Suprapubic skin (tissue), 4 donors: ENCODE measurements around the gene ZNF774. TPM values are rescaled to one million over a fixed set of nuclear protein-coding genes. Genes with fewer than 3 reads are reported as not detected.

Source experiments
- DNase-seq, 2 donors: peaks; one replicate each; pipeline ENCODE4 v3.0.0-alpha.2; 2019; ENCODE audit warnings: low spot score in 2 of 2
- H3K27ac ChIP-seq: fragments of 200-600 bp; sonication (generic); one replicate; pipeline ENCODE4 v1.5.1; 2019
- H3K27me3 ChIP-seq: fragments of 200-600 bp; sonication (generic); one replicate; pipeline ENCODE4 v1.5.1; 2019
- H3K36me3 ChIP-seq: fragments of 200-600 bp; sonication (generic); one replicate; pipeline ENCODE4 v1.5.1; 2019
- H3K4me1 ChIP-seq: fragments of 200-600 bp; sonication (generic); one replicate; pipeline ENCODE4 v1.5.1; 2019
- H3K4me3 ChIP-seq: fragments of 200-600 bp; sonication (generic); one replicate; pipeline ENCODE4 v1.5.1; 2019; ENCODE audit warnings: mild to moderate bottlenecking
- H3K9me3 ChIP-seq: fragments of 200-600 bp; sonication (generic); one replicate; pipeline ENCODE4 v1.5.1; 2019
- EP300 ChIP-seq: sonication (generic); formaldehyde crosslinking; IDR thresholded peaks from one replicate; pipeline ENCODE4 v1.6.1; 2017; ENCODE audit warnings: antibody characterized with exemption
- POLR2A ChIP-seq, 2 donors: fragments of 450-650 bp; IDR thresholded peaks; one replicate each; pipeline ENCODE4 v1.6.1; 2017; ENCODE audit warnings: antibody characterized with exemption in 2 of 2, mild to moderate bottlenecking in 2 of 2, moderate library complexity in 2 of 2
- POLR2AphosphoS5 ChIP-seq, 3 donors: sonication (generic); formaldehyde crosslinking; IDR thresholded peaks; one replicate each; pipeline ENCODE4 v1.6.1; 2017; ENCODE audit warnings: antibody characterized with exemption in 3 of 3
- WGBS: methylation state at CpG from one replicate; pipeline ENCODE4 v1.1.5; 2018; 5-methylcytosine and 5-hydroxymethylcytosine counted together
- total RNA-seq, 4 donors: library from RNA; depleted of rRNA; stranded (reverse); fragments of >200 nt; gene quantifications; one replicate each; pipeline ENCODE4 v1.1.0, GENCODE V29; 2016
- TF ChIP-seq, protein P1 (sequence below), 2 donors: fragments of 200-600 bp in 1 of 2; fragments of 450-650 bp in 1 of 2; sonication (generic) in 1 of 2; IDR thresholded peaks; one replicate each; pipeline ENCODE4 v1.5.1; 2016 to 2019; ENCODE audit warnings: antibody characterized with exemption in 2 of 2, mild to moderate bottlenecking in 1 of 2, moderate library complexity in 1 of 2

The ZNF774 gene
- total RNA-seq, 4 donors from 2014 or later: 1.4 to 7.2 (median 3.2) TPM

DNA sequence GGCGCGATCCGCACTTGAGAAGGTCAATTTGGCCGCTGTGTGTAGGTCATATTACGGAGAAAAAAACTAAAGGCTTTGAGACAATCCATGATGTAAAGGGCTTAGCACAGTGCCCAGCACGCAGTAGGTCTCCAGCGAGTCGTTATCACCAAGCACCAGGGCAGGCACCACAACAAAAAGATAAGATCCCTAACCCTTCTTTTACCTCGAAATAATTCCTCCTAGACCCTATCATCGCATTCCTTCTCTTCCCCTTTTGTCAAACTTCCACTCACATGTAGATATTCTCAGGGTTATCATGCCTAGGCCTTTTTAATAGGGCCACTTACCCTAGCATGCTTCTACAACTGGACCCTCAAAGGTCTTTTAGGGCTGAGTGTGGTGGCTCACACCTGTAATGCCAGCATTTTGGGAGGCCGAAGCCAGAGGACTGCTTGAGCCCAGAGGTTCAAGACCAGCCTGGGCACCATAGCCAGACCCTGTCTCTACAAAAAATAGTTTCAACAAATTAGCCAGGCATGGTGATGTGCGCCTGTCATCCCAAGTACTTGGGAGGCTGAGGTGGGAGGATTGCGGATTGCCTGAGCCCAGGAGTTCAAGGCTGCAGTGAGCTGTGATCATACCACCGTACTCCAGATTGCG, 13.5 kb downstream of the ZNF774 start:
- H3K27me3 ChIP-seq: no peaks in the 10 kb centered on the region
- no peaks in the 10 kb centered on the region for H3K9me3 ChIP-seq
- H3K4me3 ChIP-seq: no peak overlapping the region
- H3K27ac ChIP-seq: no peak overlapping the region
- H3K36me3 ChIP-seq: peaks cover 3% of the 10 kb centered on the region
- WGBS: 88% methylated on average over 15 of the region's 15 CpGs
- TF ChIP-seq POLR2A (IDR thresholded peaks at IDR 0.05): no peak
- TF ChIP-seq EP300: no peak
- TF ChIP-seq, protein P1, sequence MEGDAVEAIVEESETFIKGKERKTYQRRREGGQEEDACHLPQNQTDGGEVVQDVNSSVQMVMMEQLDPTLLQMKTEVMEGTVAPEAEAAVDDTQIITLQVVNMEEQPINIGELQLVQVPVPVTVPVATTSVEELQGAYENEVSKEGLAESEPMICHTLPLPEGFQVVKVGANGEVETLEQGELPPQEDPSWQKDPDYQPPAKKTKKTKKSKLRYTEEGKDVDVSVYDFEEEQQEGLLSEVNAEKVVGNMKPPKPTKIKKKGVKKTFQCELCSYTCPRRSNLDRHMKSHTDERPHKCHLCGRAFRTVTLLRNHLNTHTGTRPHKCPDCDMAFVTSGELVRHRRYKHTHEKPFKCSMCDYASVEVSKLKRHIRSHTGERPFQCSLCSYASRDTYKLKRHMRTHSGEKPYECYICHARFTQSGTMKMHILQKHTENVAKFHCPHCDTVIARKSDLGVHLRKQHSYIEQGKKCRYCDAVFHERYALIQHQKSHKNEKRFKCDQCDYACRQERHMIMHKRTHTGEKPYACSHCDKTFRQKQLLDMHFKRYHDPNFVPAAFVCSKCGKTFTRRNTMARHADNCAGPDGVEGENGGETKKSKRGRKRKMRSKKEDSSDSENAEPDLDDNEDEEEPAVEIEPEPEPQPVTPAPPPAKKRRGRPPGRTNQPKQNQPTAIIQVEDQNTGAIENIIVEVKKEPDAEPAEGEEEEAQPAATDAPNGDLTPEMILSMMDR (IDR thresholded peaks at IDR 0.05): no peak
- TF ChIP-seq POLR2AphosphoS5 (IDR thresholded peaks at IDR 0.05): no peak
- DNase-seq: no peak
- peaks cover 35% of the 10 kb centered on the region for H3K4me1 ChIP-seq

DNA sequence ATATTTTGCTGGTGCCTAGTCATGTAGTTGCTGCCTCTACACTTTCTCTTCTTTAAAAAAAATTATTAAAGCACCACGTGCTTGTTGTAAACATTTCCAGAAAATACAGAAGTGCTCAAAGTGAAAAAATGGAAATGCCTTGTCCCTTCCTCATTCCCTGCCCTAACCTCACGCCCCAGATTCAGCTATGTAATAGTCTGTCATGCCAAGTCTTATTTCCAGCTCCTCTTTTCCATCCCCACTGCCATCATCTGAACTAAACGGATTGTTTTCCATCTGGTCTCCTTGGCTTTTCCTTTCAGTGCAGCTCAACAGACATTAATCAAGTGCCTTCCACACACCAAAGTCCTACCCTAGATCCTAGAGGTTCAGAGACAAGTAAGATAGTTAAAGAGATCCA, 15.5 kb downstream of the ZNF774 start:
- Histone ChIP-seq H3K9me3 (no peaks in the 10 kb centered on the region), H3K27me3 (no peaks in the 10 kb centered on the region), H3K4me3 (no peak overlapping the region), H3K4me1 (peaks cover 23% of the 10 kb centered on the region), H3K27ac (peak overlapping the region; percentile 68), H3K36me3 (no peaks in the 10 kb centered on the region)
- 23% methylated on average over 3 of the region's 3 CpGs for WGBS
- DNase-seq: no peak
- TF ChIP-seq EP300 (no peak), POLR2AphosphoS5 (IDR thresholded peaks at IDR 0.05) (no peak), POLR2A (IDR thresholded peaks at IDR 0.05) (no peak)
- TF ChIP-seq, protein P1 (IDR thresholded peaks at IDR 0.05): no peak

DNA sequence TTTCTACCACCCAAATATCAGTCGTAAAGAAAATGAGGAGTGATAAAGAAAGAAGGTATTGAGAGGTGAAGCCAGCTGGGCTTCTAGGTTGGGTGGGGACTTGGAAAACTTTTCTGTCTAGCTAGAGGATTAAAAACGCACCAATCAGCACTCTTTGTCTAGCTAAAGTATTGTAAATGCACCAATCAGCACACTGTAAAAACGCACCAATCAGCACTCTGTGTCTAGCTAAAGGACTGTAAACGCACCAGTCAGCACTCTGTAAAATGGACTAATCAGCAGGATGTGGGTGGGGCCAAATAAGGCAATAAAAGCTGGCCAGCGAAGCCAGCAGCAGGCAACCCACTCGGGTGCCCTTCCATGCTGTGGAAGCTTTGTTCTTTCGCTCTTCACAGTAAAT, 23.0 kb downstream of the ZNF774 start:
- 94% methylated on average over 7 of the region's 7 CpGs for WGBS
- Histone ChIP-seq H3K9me3 (no peaks in the 10 kb centered on the region), H3K27ac (no peak overlapping the region), H3K4me1 (no peaks in the 10 kb centered on the region), H3K27me3 (no peaks in the 10 kb centered on the region), H3K36me3 (no peaks in the 10 kb centered on the region), H3K4me3 (no peak overlapping the region)
- no peak for DNase-seq
- TF ChIP-seq POLR2A (IDR thresholded peaks at IDR 0.05) (no peak), POLR2AphosphoS5 (IDR thresholded peaks at IDR 0.05) (no peak), EP300 (no peak)
- TF ChIP-seq, protein P1 (IDR thresholded peaks at IDR 0.05): no peak

DNA sequence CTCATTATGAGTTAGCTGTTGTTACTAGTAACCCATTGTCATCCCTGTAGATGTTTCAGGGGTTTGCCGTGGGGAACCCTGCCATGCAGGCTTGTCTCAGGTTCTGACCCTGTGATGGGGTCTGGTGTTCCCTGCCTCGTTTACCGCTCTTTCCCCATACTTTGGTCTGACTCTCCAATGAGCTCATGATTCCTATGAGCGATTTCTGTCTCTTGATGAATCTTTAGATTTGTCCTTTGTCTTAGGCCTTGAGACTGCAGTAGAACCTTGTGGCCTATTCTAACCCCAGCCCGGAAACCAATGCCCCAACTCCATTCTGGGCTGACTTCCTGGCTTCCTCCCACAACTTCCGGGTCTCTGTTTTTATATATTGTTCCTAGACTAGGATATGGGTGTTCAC, 24.7 kb downstream of the ZNF774 start:
- no peaks in the 10 kb centered on the region for H3K9me3 ChIP-seq
- H3K4me1 ChIP-seq: no peaks in the 10 kb centered on the region
- 65% methylated on average over 6 of the region's 6 CpGs for WGBS
- H3K27me3 ChIP-seq: no peaks in the 10 kb centered on the region
- no peaks in the 10 kb centered on the region for H3K36me3 ChIP-seq
- TF ChIP-seq EP300 (no peak), POLR2A (IDR thresholded peaks at IDR 0.05) (no peak), POLR2AphosphoS5 (IDR thresholded peaks at IDR 0.05) (no peak)
- TF ChIP-seq, protein P1 (IDR thresholded peaks at IDR 0.05): no peak
- H3K4me3 ChIP-seq: no peak overlapping the region
- no peak overlapping the region for H3K27ac ChIP-seq
- no peak for DNase-seq

DNA sequence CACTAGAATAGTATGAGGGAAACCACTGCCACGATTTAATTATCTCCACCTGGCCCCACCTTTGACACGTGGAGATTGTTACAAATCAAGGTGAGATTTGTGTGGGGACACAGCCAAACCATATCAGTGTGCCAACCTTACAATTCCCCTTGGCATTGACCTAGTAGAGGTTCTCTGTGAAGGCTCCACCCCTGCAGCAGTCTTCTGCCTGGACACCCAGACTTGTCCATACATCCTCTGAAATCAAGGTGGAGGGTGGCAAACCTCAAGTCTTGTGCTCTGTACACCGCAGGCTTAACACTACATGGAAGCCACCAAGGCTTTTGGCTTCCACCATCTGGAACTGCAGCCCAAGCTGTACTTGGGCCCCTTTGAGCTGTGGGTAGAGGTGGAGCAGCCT, 27.2 kb downstream of the ZNF774 start:
- Histone ChIP-seq H3K4me1 (no peaks in the 10 kb centered on the region), H3K27me3 (no peaks in the 10 kb centered on the region), H3K9me3 (no peaks in the 10 kb centered on the region), H3K27ac (no peak overlapping the region), H3K4me3 (no peak overlapping the region), H3K36me3 (no peaks in the 10 kb centered on the region)
- 79% methylated on average over 2 of the region's 3 CpGs for WGBS
- DNase-seq: no peak
- TF ChIP-seq EP300 (no peak), POLR2A (IDR thresholded peaks at IDR 0.05) (no peak), POLR2AphosphoS5 (IDR thresholded peaks at IDR 0.05) (no peak)
- TF ChIP-seq, protein P1 (IDR thresholded peaks at IDR 0.05): no peak
